ENCODE measurements around the gene INSC.

DNA sequence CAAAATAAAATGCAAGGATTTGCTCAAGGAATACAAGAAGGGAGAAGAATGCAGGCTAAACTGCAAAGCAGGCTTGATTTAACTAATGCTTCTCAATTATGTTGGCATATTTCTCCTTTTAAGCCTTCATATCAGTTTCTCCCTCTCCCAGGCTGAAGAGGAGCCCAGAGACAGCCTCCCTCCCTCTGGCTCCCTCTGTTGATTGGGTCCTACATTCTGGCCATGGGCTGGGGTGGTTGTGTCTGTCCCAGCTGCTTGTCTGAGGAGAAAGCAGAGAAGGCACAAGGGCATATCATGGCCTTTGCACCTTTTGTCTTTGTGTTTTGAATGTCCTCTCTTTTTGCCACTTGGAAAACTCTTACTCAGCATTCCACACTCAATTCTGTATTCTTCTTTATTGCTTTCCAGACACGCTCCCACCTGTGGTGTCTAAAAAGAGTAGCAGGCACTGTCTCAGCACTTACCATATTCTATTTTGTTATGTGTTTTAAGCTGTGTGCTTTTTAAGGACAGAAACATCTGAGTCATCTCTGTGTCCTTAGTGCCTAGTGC is 77.4 kb downstream of the INSC start:
- TF ChIP-seq, protein P1, sequence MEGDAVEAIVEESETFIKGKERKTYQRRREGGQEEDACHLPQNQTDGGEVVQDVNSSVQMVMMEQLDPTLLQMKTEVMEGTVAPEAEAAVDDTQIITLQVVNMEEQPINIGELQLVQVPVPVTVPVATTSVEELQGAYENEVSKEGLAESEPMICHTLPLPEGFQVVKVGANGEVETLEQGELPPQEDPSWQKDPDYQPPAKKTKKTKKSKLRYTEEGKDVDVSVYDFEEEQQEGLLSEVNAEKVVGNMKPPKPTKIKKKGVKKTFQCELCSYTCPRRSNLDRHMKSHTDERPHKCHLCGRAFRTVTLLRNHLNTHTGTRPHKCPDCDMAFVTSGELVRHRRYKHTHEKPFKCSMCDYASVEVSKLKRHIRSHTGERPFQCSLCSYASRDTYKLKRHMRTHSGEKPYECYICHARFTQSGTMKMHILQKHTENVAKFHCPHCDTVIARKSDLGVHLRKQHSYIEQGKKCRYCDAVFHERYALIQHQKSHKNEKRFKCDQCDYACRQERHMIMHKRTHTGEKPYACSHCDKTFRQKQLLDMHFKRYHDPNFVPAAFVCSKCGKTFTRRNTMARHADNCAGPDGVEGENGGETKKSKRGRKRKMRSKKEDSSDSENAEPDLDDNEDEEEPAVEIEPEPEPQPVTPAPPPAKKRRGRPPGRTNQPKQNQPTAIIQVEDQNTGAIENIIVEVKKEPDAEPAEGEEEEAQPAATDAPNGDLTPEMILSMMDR (IDR thresholded peaks at IDR 0.05), result no peak
- no peak for TF ChIP-seq POLR2A (IDR thresholded peaks at IDR 0.05)

All from tibial nerve (tissue), 3 donors.